ENCODE data around the gene EDN1. TPM values are rescaled to one million over a fixed set of nuclear protein-coding genes. Genes with fewer than 3 reads are reported as not detected.

The EDN1 gene
- total RNA-seq, 4 donors from 2014 or later: 5.4 to 29.1 (median 23.0) TPM

GRCh38 chr6:12271997-12272396 is 18.2 kb upstream of the EDN1 start:
- no peaks in the 10 kb centered on the region for H3K36me3 ChIP-seq
- H3K4me1 ChIP-seq: no peaks in the 10 kb centered on the region
- peaks cover 0 to 9% (median 4%) of the 10 kb centered on the region in 4 donors for H3K9me3 ChIP-seq
- no peaks in the 10 kb centered on the region for H3K27me3 ChIP-seq
- no peak for DNase-seq (ENCODE audit: extremely low spot score)
- no peak for TF ChIP-seq POLR2AphosphoS5 (IDR thresholded peaks at IDR 0.05)
- TF ChIP-seq POLR2A (IDR thresholded peaks at IDR 0.05; ENCODE audit: low read depth): no peak
- intact Hi-C loops (cut with DNase I): no loop called here
- H3K27ac ChIP-seq (replicated peaks in 1 of 4): no peak overlapping the region
- 88% methylated on average over 1 of the region's 1 CpG for WGBS
- H3K4me3 ChIP-seq: no peak overlapping the region

GRCh38 chr6:12275107-12275506 is 15.1 kb upstream of the EDN1 start:
- Histone ChIP-seq H3K9me3 (peaks cover 0 to 9% (median 4%) of the 10 kb centered on the region in 4 donors), H3K27ac (replicated peaks in 1 of 4) (no peak overlapping the region), H3K27me3 (no peaks in the 10 kb centered on the region), H3K36me3 (no peaks in the 10 kb centered on the region), H3K4me3 (no peak overlapping the region), H3K4me1 (no peaks in the 10 kb centered on the region)
- TF ChIP-seq EP300 (IDR thresholded peaks at IDR 0.05) (no peak), POLR2A (IDR thresholded peaks at IDR 0.05; ENCODE audit: low read depth) (no peak), POLR2AphosphoS5 (IDR thresholded peaks at IDR 0.05) (no peak), CTCF (IDR thresholded peaks at IDR 0.05) (no peak)
- 69% methylated on average over 2 of the region's 2 CpGs for WGBS
- no peak for DNase-seq (ENCODE audit: extremely low spot score)
- intact Hi-C loops (cut with DNase I): no loop called here

GRCh38 chr6:12276930-12277315 is 13.2 kb upstream of the EDN1 start:
- peaks cover 0 to 3% (median 1%) of the 10 kb centered on the region in 4 donors for H3K9me3 ChIP-seq
- H3K27me3 ChIP-seq: no peaks in the 10 kb centered on the region
- 91% methylated on average over 1 of the region's 1 CpG for WGBS
- intact Hi-C loops (cut with DNase I): no loop called here
- no peak for DNase-seq (ENCODE audit: extremely low spot score)
- no peaks in the 10 kb centered on the region for H3K4me1 ChIP-seq
- no peaks in the 10 kb centered on the region for H3K36me3 ChIP-seq
- H3K27ac ChIP-seq (replicated peaks in 1 of 4): no peak overlapping the region
- TF ChIP-seq POLR2A (IDR thresholded peaks at IDR 0.05; ENCODE audit: low read depth) (no peak), EP300 (IDR thresholded peaks at IDR 0.05) (no peak), CTCF (IDR thresholded peaks at IDR 0.05) (no peak), POLR2AphosphoS5 (IDR thresholded peaks at IDR 0.05) (no peak)
- H3K4me3 ChIP-seq: no peak overlapping the region

- no peak for DNase-seq (ENCODE audit: extremely low spot score)
- TF ChIP-seq CTCF (IDR thresholded peaks at IDR 0.05): no peak
- TF ChIP-seq POLR2AphosphoS5 (IDR thresholded peaks at IDR 0.05): no peak
- no peak for TF ChIP-seq EP300 (IDR thresholded peaks at IDR 0.05)
- no peak for TF ChIP-seq POLR2A (IDR thresholded peaks at IDR 0.05; ENCODE audit: low read depth)
- no peaks in the 10 kb centered on the region for H3K9me3 ChIP-seq
- H3K27me3 ChIP-seq: no peaks in the 10 kb centered on the region
- no peaks in the 10 kb centered on the region for H3K36me3 ChIP-seq
- 88% methylated on average over 9 of the region's 9 CpGs for WGBS
- no peak overlapping the region for H3K27ac ChIP-seq (replicated peaks in 1 of 4)
- no peaks in the 10 kb centered on the region for H3K4me1 ChIP-seq
- intact Hi-C loops (cut with DNase I): no loop called here
- H3K4me3 ChIP-seq: no peak overlapping the region
Observed at GRCh38 chr6:12277386-12277785, 12.8 kb upstream of the EDN1 start.

- Histone ChIP-seq H3K9me3 (no peaks in the 10 kb centered on the region), H3K4me1 (no peaks in the 10 kb centered on the region), H3K36me3 (no peaks in the 10 kb centered on the region), H3K27me3 (no peaks in the 10 kb centered on the region), H3K27ac (replicated peaks in 1 of 4) (no peak overlapping the region), H3K4me3 (no peak overlapping the region)
- TF ChIP-seq EP300 (IDR thresholded peaks at IDR 0.05): no peak
- no peak for TF ChIP-seq CTCF (IDR thresholded peaks at IDR 0.05)
- intact Hi-C loops (cut with DNase I): no loop called here
- no peak for DNase-seq (ENCODE audit: extremely low spot score)
Observed at GRCh38 chr6:12278915-12279314, 11.2 kb upstream of the EDN1 start.

All from esophagus muscularis mucosa (tissue), 4 donors.